ENCODE measurements around the gene RNF126. TPM values are rescaled to one million over a fixed set of nuclear protein-coding genes. Genes with fewer than 3 reads are reported as not detected.

The RNF126 gene
- total and polyA plus RNA-seq, 7 donors, result 25.2 to 72.1 (median 51.6) TPM

GRCh38 chr19:680287-681028 lies 17.4 kb upstream of the RNF126 start:
- TF ChIP-seq CTCF (IDR thresholded peaks at IDR 0.05), result peak; percentile 44
- peak; percentile 90 to 94 (median 90) for ATAC-seq
- Histone ChIP-seq H3K9me3 (no peaks in the 10 kb centered on the region), H3K36me3 (ENCODE audit: insufficient read depth in 1 of 2, low read depth in 1 of 2) (no peaks in the 10 kb centered on the region), H3K4me1 (peaks cover 18% of the 10 kb centered on the region), H3K4me3 (peak overlapping the region; percentile 82), H3K27me3 (ENCODE audit: insufficient read depth in 3 of 3, low read length in 2 of 3) (peaks cover 0 to 13% (median 11%) of the 10 kb centered on the region in 3 donors), H3K27ac (peak overlapping the region; percentile 87)
- intact Hi-C loops (cut with DNase I), result no loop called here
- DNase-seq, result peak; percentile 100
- 0 to 2% (median 1%) methylated on average over 39 to 70 of the region's 70 CpGs for WGBS, 3 donors

GRCh38 chr19:679418-680286 lies 16.6 kb upstream of the RNF126 start:
- H3K36me3 ChIP-seq (ENCODE audit: insufficient read depth in 1 of 2, low read depth in 1 of 2), result no peaks in the 10 kb centered on the region
- no peak for ATAC-seq
- TF ChIP-seq CTCF (IDR thresholded peaks at IDR 0.05), result no peak
- H3K9me3 ChIP-seq, result no peaks in the 10 kb centered on the region
- peaks cover 18% of the 10 kb centered on the region for H3K4me1 ChIP-seq
- H3K27ac ChIP-seq, result peak overlapping the region; percentile 85
- 6 to 10% (median 10%) methylated on average over 34 to 69 of the region's 69 CpGs for WGBS, 3 donors
- peak; percentile 76 to 85 for DNase-seq
- peaks cover 0 to 18% (median 14%) of the 10 kb centered on the region in 3 donors for H3K27me3 ChIP-seq (ENCODE audit: insufficient read depth in 3 of 3, low read length in 2 of 3)
- H3K4me3 ChIP-seq, result peak overlapping the region; percentile 82
- intact Hi-C loops (cut with DNase I), result no loop called here

GRCh38 chr19:678791-679388 lies 15.9 kb upstream of the RNF126 start:
- peaks cover 0 to 19% (median 17%) of the 10 kb centered on the region in 3 donors for H3K27me3 ChIP-seq (ENCODE audit: insufficient read depth in 3 of 3, low read length in 2 of 3)
- H3K4me1 ChIP-seq, result peaks cover 18% of the 10 kb centered on the region
- ATAC-seq, result no peak
- intact Hi-C loops (cut with DNase I), result no loop called here
- WGBS, 3 donors, result 89 to 94% (median 93%) methylated on average over 16 of the region's 16 CpGs
- H3K4me3 ChIP-seq, result peak overlapping the region; percentile 82
- no peak for DNase-seq
- peak overlapping the region; percentile 85 for H3K27ac ChIP-seq
- no peaks in the 10 kb centered on the region for H3K9me3 ChIP-seq
- H3K36me3 ChIP-seq (ENCODE audit: insufficient read depth in 1 of 2, low read depth in 1 of 2), result no peaks in the 10 kb centered on the region
- TF ChIP-seq CTCF (IDR thresholded peaks at IDR 0.05), result no peak

DNA sequence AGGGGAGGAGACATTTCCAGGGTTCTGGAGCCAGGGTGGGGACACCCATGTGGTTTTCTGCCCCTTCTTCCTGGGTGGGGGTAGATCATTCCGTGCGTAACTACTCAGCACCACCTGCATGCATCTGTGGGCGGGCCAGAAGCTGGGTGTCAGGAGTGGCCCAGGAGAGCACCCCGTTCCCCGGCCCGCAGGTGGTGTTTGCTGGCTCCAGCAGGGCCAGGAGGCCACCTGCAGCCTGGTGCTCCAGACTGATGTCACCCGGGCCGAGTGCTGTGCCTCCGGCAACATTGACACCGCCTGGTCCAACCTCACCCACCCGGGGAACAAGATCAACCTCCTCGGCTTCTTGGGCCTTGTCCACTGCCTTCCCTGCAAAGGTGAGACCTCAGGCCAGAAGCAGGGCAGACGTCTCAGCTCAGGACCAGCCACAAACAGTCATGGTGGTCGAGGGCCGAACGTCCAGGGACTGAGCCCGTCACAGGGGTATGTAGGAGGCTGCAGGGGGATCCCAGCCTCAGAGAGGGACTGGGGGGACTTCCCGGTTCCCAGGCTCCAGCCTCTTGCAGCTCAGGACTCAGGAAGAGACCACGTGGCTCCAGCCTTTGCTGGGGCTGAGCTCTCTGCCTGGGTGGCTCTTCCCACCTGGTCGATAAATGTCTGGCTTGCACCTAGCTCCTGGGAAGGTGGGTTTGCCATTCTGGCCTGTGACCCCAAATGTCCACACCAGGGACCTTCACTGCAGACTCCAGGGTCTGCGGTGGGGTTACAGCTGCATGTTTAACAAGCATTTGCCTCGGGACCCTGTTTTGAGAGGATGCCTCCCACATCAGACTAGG lies 14.8 kb upstream of the RNF126 start:
- H3K4me1 ChIP-seq, result peaks cover 18% of the 10 kb centered on the region
- no peaks in the 10 kb centered on the region for H3K9me3 ChIP-seq
- peaks cover 0 to 19% (median 17%) of the 10 kb centered on the region in 3 donors for H3K27me3 ChIP-seq (ENCODE audit: insufficient read depth in 3 of 3, low read length in 2 of 3)
- DNase-seq (peak; percentile 25 to 56), ATAC-seq (no peak)
- H3K27ac ChIP-seq, result peak overlapping the region; percentile 41
- peak overlapping the region; percentile 60 for H3K4me3 ChIP-seq
- intact Hi-C loops (cut with DNase I), result no loop called here
- no peak for TF ChIP-seq CTCF (IDR thresholded peaks at IDR 0.05)
- no peaks in the 10 kb centered on the region for H3K36me3 ChIP-seq (ENCODE audit: insufficient read depth in 1 of 2, low read depth in 1 of 2)
- WGBS, 3 donors, result 32 to 56% (median 38%) methylated on average over 19 to 22 of the region's 22 CpGs
